ENCODE results near the gene PPP1R12C.

PPP1R12C gene

GRCh38 chr19:55098716-55099556 lies 18.5 kb downstream of the PPP1R12C start:
- H3K4me3 ChIP-seq (ENCODE audit: low read depth in 1 of 5, low read length in 5 of 5) = no peak overlapping the region
- peaks cover 0 to 7% (median 0%) of the 10 kb centered on the region in 5 donors for H3K4me1 ChIP-seq (ENCODE audit: control insufficient read depth in 5 of 5, insufficient read depth in 5 of 5, low read length in 5 of 5)
- peaks cover 2 to 80% (median 60%) of the 10 kb centered on the region in 5 donors for H3K36me3 ChIP-seq (ENCODE audit: control insufficient read depth in 5 of 5, insufficient read depth in 5 of 5, low read length in 5 of 5)
- no peaks in the 10 kb centered on the region for H3K27me3 ChIP-seq (ENCODE audit: control insufficient read depth in 5 of 5, insufficient read depth in 4 of 5, low read length in 5 of 5)
- H3K9me3 ChIP-seq (ENCODE audit: control insufficient read depth in 5 of 5, low read length in 5 of 5) = peaks cover 0 to 4% (median 4%) of the 10 kb centered on the region in 5 donors
- H3K9ac ChIP-seq (ENCODE audit: low read length in 5 of 5) = no peak overlapping the region
- no peak overlapping the region for H3K27ac ChIP-seq (ENCODE audit: low read depth, low read length)

DNA sequence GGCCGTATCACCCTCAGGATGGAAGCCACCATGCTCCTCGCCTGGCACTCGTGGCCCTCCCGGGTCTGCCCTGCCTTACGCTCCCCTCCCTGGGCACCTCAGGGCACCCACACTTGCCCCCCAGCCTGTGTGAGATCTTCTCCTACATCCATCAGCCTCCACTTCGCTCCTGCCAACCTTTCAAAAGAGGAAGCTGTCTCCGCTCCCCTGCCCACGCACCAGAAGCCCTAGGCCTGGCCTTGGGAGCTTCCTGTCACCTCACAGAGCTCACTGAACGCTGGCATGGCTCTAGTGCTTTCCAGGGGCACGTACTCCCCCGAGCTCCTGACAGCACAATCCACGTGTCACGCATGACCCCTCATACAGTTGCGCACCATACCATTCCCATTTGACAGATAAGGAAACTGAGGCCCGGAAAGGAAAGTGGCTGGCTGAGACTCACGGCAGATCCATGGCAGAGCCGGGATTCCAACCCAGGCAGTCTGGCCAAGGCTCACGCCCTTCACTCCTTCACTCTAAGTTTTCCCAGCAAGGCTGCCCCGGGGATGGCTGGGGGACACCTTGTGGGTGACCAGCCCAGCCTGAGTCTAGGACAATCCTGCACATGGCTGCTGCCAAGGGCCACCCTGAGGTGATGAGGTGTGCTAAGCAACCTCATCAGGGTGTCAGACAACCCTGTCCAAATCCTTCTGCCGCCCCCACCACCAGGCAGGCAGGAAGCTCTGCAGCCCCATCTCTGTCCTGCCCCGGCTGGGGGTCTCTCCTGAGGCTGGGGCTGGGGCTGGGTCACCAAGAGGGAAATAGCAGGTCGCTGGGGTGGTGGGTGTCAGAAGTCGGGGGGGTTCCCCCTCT lies 19.3 kb downstream of the PPP1R12C start:
- peaks cover 2 to 75% (median 55%) of the 10 kb centered on the region in 5 donors for H3K36me3 ChIP-seq (ENCODE audit: control insufficient read depth in 5 of 5, insufficient read depth in 5 of 5, low read length in 5 of 5)
- H3K27ac ChIP-seq (ENCODE audit: low read depth, low read length) = no peak overlapping the region
- no peak overlapping the region for H3K4me3 ChIP-seq (ENCODE audit: low read depth in 1 of 5, low read length in 5 of 5)
- H3K9me3 ChIP-seq (ENCODE audit: control insufficient read depth in 5 of 5, low read length in 5 of 5) = peaks cover 0 to under 1% (median under 1%) of the 10 kb centered on the region in 5 donors
- H3K4me1 ChIP-seq (ENCODE audit: control insufficient read depth in 5 of 5, insufficient read depth in 5 of 5, low read length in 5 of 5) = peaks cover 0 to 7% (median 0%) of the 10 kb centered on the region in 5 donors
- H3K9ac ChIP-seq (ENCODE audit: low read length in 5 of 5) = no peak overlapping the region
- H3K27me3 ChIP-seq (ENCODE audit: control insufficient read depth in 5 of 5, insufficient read depth in 4 of 5, low read length in 5 of 5) = no peaks in the 10 kb centered on the region

GRCh38 chr19:55096061-55096701 lies 21.3 kb downstream of the PPP1R12C start:
- peaks cover 0 to 75% (median 55%) of the 10 kb centered on the region in 5 donors for H3K36me3 ChIP-seq (ENCODE audit: control insufficient read depth in 5 of 5, insufficient read depth in 5 of 5, low read length in 5 of 5)

GRCh38 chr19:55095260-55096060 lies 22.0 kb downstream of the PPP1R12C start:
- no peaks in the 10 kb centered on the region for H3K27me3 ChIP-seq (ENCODE audit: control insufficient read depth in 5 of 5, insufficient read depth in 4 of 5, low read length in 5 of 5)
- no peak overlapping the region for H3K27ac ChIP-seq (ENCODE audit: low read depth, low read length)
- H3K4me1 ChIP-seq (ENCODE audit: control insufficient read depth in 5 of 5, insufficient read depth in 5 of 5, low read length in 5 of 5) = peaks cover 0 to 7% (median 0%) of the 10 kb centered on the region in 5 donors
- peaks cover 0 to 77% (median 60%) of the 10 kb centered on the region in 5 donors for H3K36me3 ChIP-seq (ENCODE audit: control insufficient read depth in 5 of 5, insufficient read depth in 5 of 5, low read length in 5 of 5)
- no peak overlapping the region for H3K4me3 ChIP-seq (ENCODE audit: low read depth in 1 of 5, low read length in 5 of 5)
- no peaks in the 10 kb centered on the region for H3K9me3 ChIP-seq (ENCODE audit: control insufficient read depth in 5 of 5, low read length in 5 of 5)
- no peak overlapping the region for H3K9ac ChIP-seq (ENCODE audit: low read length in 5 of 5)

More at GRCh38 chr19:55096061-55096701, 21.3 kb downstream of the PPP1R12C start:
- no peaks in the 10 kb centered on the region for H3K27me3 ChIP-seq (ENCODE audit: control insufficient read depth in 5 of 5, insufficient read depth in 4 of 5, low read length in 5 of 5)
- H3K9ac ChIP-seq (ENCODE audit: low read length in 5 of 5) = no peak overlapping the region
- no peak overlapping the region for H3K4me3 ChIP-seq (ENCODE audit: low read depth in 1 of 5, low read length in 5 of 5)
- no peak overlapping the region for H3K27ac ChIP-seq (ENCODE audit: low read depth, low read length)
- no peaks in the 10 kb centered on the region for H3K9me3 ChIP-seq (ENCODE audit: control insufficient read depth in 5 of 5, low read length in 5 of 5)
- peaks cover 0 to 7% (median 0%) of the 10 kb centered on the region in 5 donors for H3K4me1 ChIP-seq (ENCODE audit: control insufficient read depth in 5 of 5, insufficient read depth in 5 of 5, low read length in 5 of 5)

- Histone ChIP-seq H3K27ac (ENCODE audit: low read depth, low read length) (no peak overlapping the region), H3K36me3 (ENCODE audit: control insufficient read depth in 5 of 5, insufficient read depth in 5 of 5, low read length in 5 of 5) (peaks cover 0 to 73% (median 62%) of the 10 kb centered on the region in 5 donors), H3K4me3 (ENCODE audit: low read depth in 1 of 5, low read length in 5 of 5) (no peak overlapping the region), H3K27me3 (ENCODE audit: control insufficient read depth in 5 of 5, insufficient read depth in 4 of 5, low read length in 5 of 5) (no peaks in the 10 kb centered on the region), H3K9ac (ENCODE audit: low read length in 5 of 5) (no peak overlapping the region), H3K9me3 (ENCODE audit: control insufficient read depth in 5 of 5, low read length in 5 of 5) (no peaks in the 10 kb centered on the region), H3K4me1 (ENCODE audit: control insufficient read depth in 5 of 5, insufficient read depth in 5 of 5, low read length in 5 of 5) (peaks cover 0 to 7% (median 0%) of the 10 kb centered on the region in 5 donors)
These were observed 22.8 kb downstream of the PPP1R12C start for GRCh38 chr19:55094456-55095259.

GRCh38 chr19:55092423-55093318 lies 24.8 kb downstream of the PPP1R12C start:
- Histone ChIP-seq H3K9ac (ENCODE audit: low read length in 5 of 5) (no peak overlapping the region), H3K27ac (ENCODE audit: low read depth, low read length) (no peak overlapping the region), H3K36me3 (ENCODE audit: control insufficient read depth in 5 of 5, insufficient read depth in 5 of 5, low read length in 5 of 5) (peaks cover 0 to 54% (median 47%) of the 10 kb centered on the region in 5 donors), H3K4me1 (ENCODE audit: control insufficient read depth in 5 of 5, insufficient read depth in 5 of 5, low read length in 5 of 5) (peaks cover 0 to 11% (median 7%) of the 10 kb centered on the region in 5 donors), H3K9me3 (ENCODE audit: control insufficient read depth in 5 of 5, low read length in 5 of 5) (no peaks in the 10 kb centered on the region), H3K27me3 (ENCODE audit: control insufficient read depth in 5 of 5, insufficient read depth in 4 of 5, low read length in 5 of 5) (peaks cover 0 to 6% (median 2%) of the 10 kb centered on the region in 5 donors), H3K4me3 (ENCODE audit: low read depth in 1 of 5, low read length in 5 of 5) (no peak overlapping the region)

DNA sequence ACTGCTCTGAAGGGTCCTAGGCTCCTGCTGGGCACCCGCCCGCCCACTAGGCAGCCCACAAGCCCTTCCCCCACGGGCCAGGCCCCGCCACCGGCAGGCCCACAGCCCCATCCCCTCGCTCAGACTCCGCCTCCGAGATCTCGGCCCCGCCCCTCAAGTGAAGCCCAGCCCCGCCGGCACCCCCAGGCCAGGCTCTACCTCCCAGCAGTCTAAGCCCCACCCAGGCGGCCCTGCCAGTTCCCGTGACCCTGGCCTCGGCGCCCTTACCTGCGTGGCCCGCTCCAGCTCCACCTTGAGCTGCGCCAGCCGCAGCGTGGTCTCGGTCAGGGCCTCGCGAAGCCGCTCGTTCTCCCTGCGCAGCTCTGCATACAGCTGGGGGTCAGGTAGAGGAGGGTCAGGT lies 25.5 kb downstream of the PPP1R12C start:
- peaks cover 0 to 54% (median 47%) of the 10 kb centered on the region in 5 donors for H3K36me3 ChIP-seq (ENCODE audit: control insufficient read depth in 5 of 5, insufficient read depth in 5 of 5, low read length in 5 of 5)
- H3K9me3 ChIP-seq (ENCODE audit: control insufficient read depth in 5 of 5, low read length in 5 of 5) = no peaks in the 10 kb centered on the region
- H3K9ac ChIP-seq (ENCODE audit: low read length in 5 of 5) = no peak overlapping the region
- H3K27me3 ChIP-seq (ENCODE audit: control insufficient read depth in 5 of 5, insufficient read depth in 4 of 5, low read length in 5 of 5) = peaks cover 6 to 9% (median 6%) of the 10 kb centered on the region in 5 donors
- peaks cover 0 to 18% (median 14%) of the 10 kb centered on the region in 5 donors for H3K4me1 ChIP-seq (ENCODE audit: control insufficient read depth in 5 of 5, insufficient read depth in 5 of 5, low read length in 5 of 5)
- no peak overlapping the region for H3K4me3 ChIP-seq (ENCODE audit: low read depth in 1 of 5, low read length in 5 of 5)
- no peak overlapping the region for H3K27ac ChIP-seq (ENCODE audit: low read depth, low read length)
